Subcutaneous adipose tissue (tissue), 4 donors: ENCODE results near the gene SIGLEC1. TPM values are rescaled to one million over a fixed set of nuclear protein-coding genes. Genes with fewer than 3 reads are reported as not detected.

Source experiments
- CTCF ChIP-seq: fragments of 450-650 bp; IDR thresholded peaks from one replicate; pipeline ENCODE4 v1.5.1; 2016; ENCODE audit warnings: low read depth, mild to moderate bottlenecking, control low read depth, antibody characterized with exemption, moderate library complexity
- total RNA-seq, 4 donors: library from RNA; depleted of rRNA; stranded (reverse); fragments of >200 nt; gene quantifications; one replicate each; pipeline ENCODE4 v1.1.0, GENCODE V29; 2016

The SIGLEC1 gene
- total RNA-seq, 4 donors from 2014 or later: 33.2 to 47.8 (median 37.5) TPM

GRCh38 chr20:3697588-3698305 is 14.7 kb downstream of the SIGLEC1 start:
- no peak for TF ChIP-seq CTCF

GRCh38 chr20:3696745-3697587 is 15.4 kb downstream of the SIGLEC1 start:
- no peak for TF ChIP-seq CTCF

- no peak for TF ChIP-seq CTCF
These were observed 16.2 kb downstream of the SIGLEC1 start for GRCh38 chr20:3696200-3696599.

GRCh38 chr20:3694864-3695263 is 17.5 kb downstream of the SIGLEC1 start:
- TF ChIP-seq CTCF: no peak

- TF ChIP-seq CTCF: no peak
These were observed 19.0 kb downstream of the SIGLEC1 start for GRCh38 chr20:3693376-3693775.

GRCh38 chr20:3692706-3693294 is 19.6 kb downstream of the SIGLEC1 start:
- TF ChIP-seq CTCF: no peak

- TF ChIP-seq CTCF: no peak
These were observed 20.5 kb downstream of the SIGLEC1 start for GRCh38 chr20:3691897-3692296.
